Osteoblast (primary cell): ENCODE measurements around the gene SLC7A8. TPM values are rescaled to one million over a fixed set of nuclear protein-coding genes. Genes with fewer than 3 reads are reported as not detected.

Source experiments
- DNase-seq: peaks from one replicate; pipeline ENCODE4 v3.0.0; 2011; ENCODE audit warnings: low spot score, mixed read lengths; ENCODE audit not compliant: insufficient read length; ENCODE audit errors: missing footprints
- H2AFZ ChIP-seq: 2 replicates; pipeline ENCODE4 v1.6.0; 2011; ENCODE audit warnings: mild to moderate bottlenecking, low read length
- H3K27ac ChIP-seq: 2 replicates; pipeline ENCODE4 v1.5.1; 2011; ENCODE audit warnings: mild to moderate bottlenecking, low read depth, low read length, moderate library complexity
- H3K27me3 ChIP-seq: 2 replicates; pipeline ENCODE4 v1.6.0; 2012; ENCODE audit warnings: mild to moderate bottlenecking, control low read depth, inconsistent platforms, low read length, moderate library complexity; ENCODE audit not compliant: insufficient read depth
- H3K36me3 ChIP-seq: 2 replicates; pipeline ENCODE4 v1.5.1; 2011; ENCODE audit warnings: mild to moderate bottlenecking, low read length, control low read depth, moderate library complexity; ENCODE audit not compliant: insufficient read depth
- H3K4me1 ChIP-seq: 2 replicates; pipeline ENCODE4 v1.5.1; 2011; ENCODE audit warnings: mild to moderate bottlenecking, low read length, control low read depth, moderate library complexity; ENCODE audit not compliant: insufficient read depth
- H3K4me2 ChIP-seq: 2 replicates; pipeline ENCODE4 v1.6.0; 2011; ENCODE audit warnings: mild to moderate bottlenecking, low read length; ENCODE audit not compliant: insufficient read depth
- H3K4me3 ChIP-seq: fragments of 200-600 bp; sonication (generic); 3 replicates; pipeline ENCODE4 v1.5.1; 2012; ENCODE audit warnings: mild to moderate bottlenecking, low read length, inconsistent platforms; ENCODE audit not compliant: insufficient read depth
- H3K79me2 ChIP-seq: 2 replicates; pipeline ENCODE4 v1.6.0; 2012; ENCODE audit warnings: mild to moderate bottlenecking, low read length, control low read depth, inconsistent platforms; ENCODE audit not compliant: insufficient read depth
- H3K9me3 ChIP-seq: 2 replicates; pipeline ENCODE4 v1.5.1; 2011; ENCODE audit warnings: low read depth, low read length, control low read depth
- H4K20me1 ChIP-seq: 2 replicates; pipeline ENCODE4 v1.6.0; 2012; ENCODE audit warnings: mild to moderate bottlenecking, low read length, control low read depth; ENCODE audit not compliant: insufficient read depth
- total RNA-seq: library from RNA; depleted of rRNA; stranded (reverse); fragments of >200 nt; gene quantifications from 2 replicates; pipeline ENCODE4 v1.2.3, GENCODE V29; 2012
- TF ChIP-seq, protein P1 (sequence below): IDR thresholded peaks from 2 replicates; pipeline ENCODE4 v1.5.1; 2011; ENCODE audit warnings: mild to moderate bottlenecking, low read depth, low read length, moderate library complexity; ENCODE audit errors: extremely low read depth

SLC7A8 gene
- total RNA-seq, 1 donor: 4.3 TPM

DNA sequence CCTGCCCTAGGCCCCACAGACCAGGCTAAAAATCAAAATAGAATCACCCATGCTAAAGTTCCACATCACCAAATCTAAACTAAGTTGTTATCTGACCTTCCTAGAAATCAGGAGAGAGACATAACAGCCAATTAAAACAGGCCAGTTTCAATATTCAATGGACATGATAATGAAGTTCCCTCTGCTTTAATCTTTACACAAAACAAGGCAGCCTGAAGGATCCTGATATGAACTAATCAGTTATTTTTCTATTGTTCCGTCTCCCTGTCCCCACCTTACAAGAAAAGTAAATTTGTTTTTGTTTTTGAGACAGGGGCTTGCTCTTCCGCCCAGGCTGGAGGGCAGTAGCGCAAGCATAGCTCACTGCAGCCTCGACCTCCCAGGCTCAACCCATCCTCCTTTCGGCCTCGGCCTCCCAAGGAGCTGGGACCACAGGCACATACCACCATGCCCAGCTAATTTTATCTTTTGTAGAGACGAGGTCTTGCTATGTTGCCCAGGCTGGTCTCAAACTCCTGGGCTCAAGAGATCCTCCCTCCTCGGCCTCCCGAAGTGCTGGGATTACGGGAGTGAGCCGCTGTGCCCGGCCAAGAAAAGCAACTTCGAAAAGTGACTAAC lies 59.0 kb downstream of the SLC7A8 start:
- Histone ChIP-seq H4K20me1 (no peaks in the 10 kb centered on the region), H3K4me2 (no peak overlapping the region), H3K79me2 (no peaks in the 10 kb centered on the region), H3K27ac (no peak overlapping the region), H3K36me3 (no peaks in the 10 kb centered on the region), H3K9me3 (no peaks in the 10 kb centered on the region), H3K27me3 (no peaks in the 10 kb centered on the region), H3K4me3 (no peak overlapping the region), H3K4me1 (peaks cover 12% of the 10 kb centered on the region), H2AFZ (no peak overlapping the region)
- TF ChIP-seq, protein P1, sequence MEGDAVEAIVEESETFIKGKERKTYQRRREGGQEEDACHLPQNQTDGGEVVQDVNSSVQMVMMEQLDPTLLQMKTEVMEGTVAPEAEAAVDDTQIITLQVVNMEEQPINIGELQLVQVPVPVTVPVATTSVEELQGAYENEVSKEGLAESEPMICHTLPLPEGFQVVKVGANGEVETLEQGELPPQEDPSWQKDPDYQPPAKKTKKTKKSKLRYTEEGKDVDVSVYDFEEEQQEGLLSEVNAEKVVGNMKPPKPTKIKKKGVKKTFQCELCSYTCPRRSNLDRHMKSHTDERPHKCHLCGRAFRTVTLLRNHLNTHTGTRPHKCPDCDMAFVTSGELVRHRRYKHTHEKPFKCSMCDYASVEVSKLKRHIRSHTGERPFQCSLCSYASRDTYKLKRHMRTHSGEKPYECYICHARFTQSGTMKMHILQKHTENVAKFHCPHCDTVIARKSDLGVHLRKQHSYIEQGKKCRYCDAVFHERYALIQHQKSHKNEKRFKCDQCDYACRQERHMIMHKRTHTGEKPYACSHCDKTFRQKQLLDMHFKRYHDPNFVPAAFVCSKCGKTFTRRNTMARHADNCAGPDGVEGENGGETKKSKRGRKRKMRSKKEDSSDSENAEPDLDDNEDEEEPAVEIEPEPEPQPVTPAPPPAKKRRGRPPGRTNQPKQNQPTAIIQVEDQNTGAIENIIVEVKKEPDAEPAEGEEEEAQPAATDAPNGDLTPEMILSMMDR: no peak
- no peak for DNase-seq

DNA sequence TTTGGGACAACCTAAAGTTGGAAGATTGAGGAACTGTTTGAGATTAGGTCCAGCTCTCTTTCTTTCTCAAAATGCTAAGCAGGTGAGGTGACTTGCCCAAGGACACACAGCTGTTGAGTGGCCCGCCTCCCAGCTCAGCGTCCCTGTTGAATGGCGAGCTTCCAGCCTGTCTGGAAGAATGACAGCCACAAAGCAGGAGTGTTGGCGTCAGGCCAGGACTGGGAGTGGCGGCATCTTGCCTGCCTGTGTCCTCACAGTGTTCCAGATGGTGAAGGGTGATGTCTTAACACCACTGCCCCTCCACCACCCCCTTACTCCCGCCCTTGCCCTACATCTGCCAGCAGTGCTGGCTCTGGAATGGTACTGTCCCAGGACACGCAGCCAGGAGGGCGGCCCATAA lies 60.0 kb downstream of the SLC7A8 start:
- Histone ChIP-seq H3K4me2 (no peak overlapping the region), H3K79me2 (no peaks in the 10 kb centered on the region), H2AFZ (no peak overlapping the region), H3K27me3 (no peaks in the 10 kb centered on the region), H3K4me1 (peaks cover 12% of the 10 kb centered on the region), H3K36me3 (no peaks in the 10 kb centered on the region), H3K27ac (no peak overlapping the region), H3K4me3 (no peak overlapping the region), H3K9me3 (no peaks in the 10 kb centered on the region), H4K20me1 (no peaks in the 10 kb centered on the region)
- no peak for DNase-seq
- TF ChIP-seq, protein P1: no peak

DNA sequence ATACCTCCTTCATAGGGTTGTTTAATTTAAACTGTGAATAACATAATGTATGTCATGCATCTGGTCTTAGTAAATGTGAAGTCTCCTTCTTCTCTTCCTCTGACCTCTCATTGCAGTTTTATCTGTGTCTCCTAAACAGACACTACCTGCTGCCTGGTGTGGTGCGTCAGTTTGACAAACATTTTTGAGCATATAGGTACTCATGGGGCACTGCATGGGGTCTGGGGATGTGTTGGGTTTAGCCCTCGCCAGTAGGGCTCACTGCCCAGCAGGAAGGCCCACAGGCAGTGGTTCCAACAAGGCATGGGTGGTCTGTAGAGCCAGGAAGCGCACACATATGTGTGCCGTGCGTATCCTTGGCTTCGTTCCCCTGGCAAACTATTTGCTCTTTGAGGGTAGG lies 61.4 kb downstream of the SLC7A8 start:
- no peak for DNase-seq
- H3K4me3 ChIP-seq: no peak overlapping the region
- H3K27ac ChIP-seq: peak overlapping the region; percentile 63
- TF ChIP-seq, protein P1: no peak
- no peaks in the 10 kb centered on the region for H3K79me2 ChIP-seq
- H3K36me3 ChIP-seq: no peaks in the 10 kb centered on the region
- H3K4me1 ChIP-seq: peaks cover 12% of the 10 kb centered on the region
- no peak overlapping the region for H2AFZ ChIP-seq
- H3K27me3 ChIP-seq: no peaks in the 10 kb centered on the region
- H4K20me1 ChIP-seq: no peaks in the 10 kb centered on the region
- no peak overlapping the region for H3K4me2 ChIP-seq
- no peaks in the 10 kb centered on the region for H3K9me3 ChIP-seq

DNA sequence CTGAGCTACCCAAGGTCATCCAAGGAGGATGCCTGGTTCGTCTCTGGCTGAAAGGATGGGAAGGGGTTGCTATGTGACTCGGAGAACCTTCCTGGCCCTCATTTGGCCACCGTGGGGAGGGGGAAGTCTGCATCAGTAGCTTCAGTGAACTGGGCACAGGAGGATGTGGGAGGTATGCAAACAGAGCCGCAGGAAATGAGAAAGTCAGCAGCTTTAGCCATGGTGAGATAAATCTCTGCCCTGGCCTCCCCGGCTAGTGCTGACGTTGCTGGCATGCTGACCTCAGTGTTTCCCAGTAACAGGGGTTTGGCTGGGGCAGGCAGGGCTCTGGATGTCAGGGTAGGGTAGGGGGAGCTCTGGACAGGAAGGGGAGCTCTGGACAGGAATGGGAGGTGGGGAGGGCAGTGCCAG lies 62.1 kb downstream of the SLC7A8 start:
- Histone ChIP-seq H4K20me1 (no peaks in the 10 kb centered on the region), H3K27me3 (no peaks in the 10 kb centered on the region), H2AFZ (peak overlapping the region; percentile 75), H3K4me1 (peaks cover 12% of the 10 kb centered on the region), H3K4me3 (no peak overlapping the region), H3K79me2 (no peaks in the 10 kb centered on the region), H3K27ac (peak overlapping the region; percentile 63), H3K9me3 (no peaks in the 10 kb centered on the region), H3K36me3 (no peaks in the 10 kb centered on the region), H3K4me2 (peak overlapping the region; percentile 56)
- TF ChIP-seq, protein P1: no peak
- DNase-seq: peak; percentile 90
